Loucy (cell line): ENCODE measurements around the gene FEN1.

Source experiments
- EZH2phosphoT487 ChIP-seq: fragments of 200-600 bp; IDR thresholded peaks from 2 replicates; pipeline ENCODE4 v1.6.1; 2018; ENCODE audit warnings: antibody characterized with exemption, mild to moderate bottlenecking, moderate library complexity, borderline replicate concordance
- TF ChIP-seq, protein P1 (sequence below): fragments of 200-600 bp; sonication (generic); conservative IDR thresholded peaks from 2 replicates; pipeline ENCODE4 v1.5.1; 2014; ENCODE audit warnings: mild to moderate bottlenecking, antibody characterized with exemption, low read length

DNA sequence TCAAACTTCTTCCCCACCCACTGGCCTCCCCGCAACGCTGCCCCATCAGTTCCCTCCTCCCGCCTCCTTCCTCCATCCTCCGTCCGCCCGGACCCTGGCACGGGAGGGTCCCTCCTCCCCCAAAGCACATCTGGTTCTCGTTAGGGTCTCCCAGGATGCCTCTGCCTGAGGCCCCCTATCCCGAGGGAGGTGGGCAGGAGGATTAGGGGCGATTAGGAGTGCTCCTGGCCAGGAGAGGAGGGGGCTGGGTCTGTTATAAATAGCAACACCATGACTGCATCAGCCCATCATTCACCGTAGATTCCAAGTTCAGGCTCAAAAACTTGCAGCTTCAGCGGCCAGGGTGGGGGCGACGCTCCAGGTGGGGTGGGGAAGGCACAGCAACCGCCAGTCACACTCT, 29.9 kb upstream of the FEN1 start:
- TF ChIP-seq, protein P1, sequence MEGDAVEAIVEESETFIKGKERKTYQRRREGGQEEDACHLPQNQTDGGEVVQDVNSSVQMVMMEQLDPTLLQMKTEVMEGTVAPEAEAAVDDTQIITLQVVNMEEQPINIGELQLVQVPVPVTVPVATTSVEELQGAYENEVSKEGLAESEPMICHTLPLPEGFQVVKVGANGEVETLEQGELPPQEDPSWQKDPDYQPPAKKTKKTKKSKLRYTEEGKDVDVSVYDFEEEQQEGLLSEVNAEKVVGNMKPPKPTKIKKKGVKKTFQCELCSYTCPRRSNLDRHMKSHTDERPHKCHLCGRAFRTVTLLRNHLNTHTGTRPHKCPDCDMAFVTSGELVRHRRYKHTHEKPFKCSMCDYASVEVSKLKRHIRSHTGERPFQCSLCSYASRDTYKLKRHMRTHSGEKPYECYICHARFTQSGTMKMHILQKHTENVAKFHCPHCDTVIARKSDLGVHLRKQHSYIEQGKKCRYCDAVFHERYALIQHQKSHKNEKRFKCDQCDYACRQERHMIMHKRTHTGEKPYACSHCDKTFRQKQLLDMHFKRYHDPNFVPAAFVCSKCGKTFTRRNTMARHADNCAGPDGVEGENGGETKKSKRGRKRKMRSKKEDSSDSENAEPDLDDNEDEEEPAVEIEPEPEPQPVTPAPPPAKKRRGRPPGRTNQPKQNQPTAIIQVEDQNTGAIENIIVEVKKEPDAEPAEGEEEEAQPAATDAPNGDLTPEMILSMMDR: no peak
- TF ChIP-seq EZH2phosphoT487: no peak
